ENCODE results near the gene PNMA8B.

GRCh38 chr19:46454244-46454643, 41.4 kb downstream of the PNMA8B start:
- TF ChIP-seq, protein P1, sequence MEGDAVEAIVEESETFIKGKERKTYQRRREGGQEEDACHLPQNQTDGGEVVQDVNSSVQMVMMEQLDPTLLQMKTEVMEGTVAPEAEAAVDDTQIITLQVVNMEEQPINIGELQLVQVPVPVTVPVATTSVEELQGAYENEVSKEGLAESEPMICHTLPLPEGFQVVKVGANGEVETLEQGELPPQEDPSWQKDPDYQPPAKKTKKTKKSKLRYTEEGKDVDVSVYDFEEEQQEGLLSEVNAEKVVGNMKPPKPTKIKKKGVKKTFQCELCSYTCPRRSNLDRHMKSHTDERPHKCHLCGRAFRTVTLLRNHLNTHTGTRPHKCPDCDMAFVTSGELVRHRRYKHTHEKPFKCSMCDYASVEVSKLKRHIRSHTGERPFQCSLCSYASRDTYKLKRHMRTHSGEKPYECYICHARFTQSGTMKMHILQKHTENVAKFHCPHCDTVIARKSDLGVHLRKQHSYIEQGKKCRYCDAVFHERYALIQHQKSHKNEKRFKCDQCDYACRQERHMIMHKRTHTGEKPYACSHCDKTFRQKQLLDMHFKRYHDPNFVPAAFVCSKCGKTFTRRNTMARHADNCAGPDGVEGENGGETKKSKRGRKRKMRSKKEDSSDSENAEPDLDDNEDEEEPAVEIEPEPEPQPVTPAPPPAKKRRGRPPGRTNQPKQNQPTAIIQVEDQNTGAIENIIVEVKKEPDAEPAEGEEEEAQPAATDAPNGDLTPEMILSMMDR (tag by site-specific recombination; IDR thresholded peaks at IDR 0.05), result no peak
- TF ChIP-seq ZNF155 (tag by site-specific recombination; IDR thresholded peaks at IDR 0.05), result no peak

Measured in HEK293 (cell line).